Panc1 (cell line): Measurements from ENCODE around the gene NUP210L. TPM values are rescaled to one million over a fixed set of nuclear protein-coding genes. Genes with fewer than 3 reads are reported as not detected.
"Not testable (repeated sequence)": the region's sequence is repeated elsewhere in the genome, so short reads cannot be mapped to it uniquely, and the experiment has no call there.

Experiments
- ATAC-seq: fragments of 200-7000 bp; cut with Tn5 transposase; 2 replicates; pipeline ENCODE4 v1.9.1; 2020; ENCODE audit warnings: mild to moderate bottlenecking, moderate library complexity
- BruUV-seq: library from RNA; stranded (reverse); fragments of 400-500 nt; replicated peaks from 2 replicates; lab custom pipeline; 2021; lab: Mats Ljungman, UMichigan
- CTCF ChIA-PET: fragments of 300-600 bp; sonication (Branson Sonifier 250); formaldehyde crosslinking; loops from one replicate; lab custom pipeline; 2022; ENCODE audit warnings: antibody characterized with exemption; lab: Charles Lee
- POLR2A ChIA-PET: fragments of 300-600 bp; sonication (Branson Sonifier 250); formaldehyde crosslinking; loops from one replicate; lab custom pipeline; 2022; ENCODE audit warnings: antibody characterized with exemption; lab: Charles Lee
- DNase-seq: peaks from one replicate; pipeline ENCODE4 v3.0.0-alpha.2; 2010; ENCODE audit warnings: low read depth, low spot score
- H3K27ac ChIP-seq: 2 replicates; pipeline ENCODE4 v1.5.1; 2011; ENCODE audit warnings: mild to moderate bottlenecking, low read length, inconsistent platforms
- H3K27me3 ChIP-seq: fragments of 200-500 bp; sonication (Bioruptor generic); 2 replicates; pipeline ENCODE4 v1.6.0; 2014; ENCODE audit warnings: low read length, inconsistent platforms; ENCODE audit not compliant: control insufficient read depth, insufficient read depth
- H3K36me3 ChIP-seq: fragments of 200-500 bp; sonication (Bioruptor generic); 2 replicates; pipeline ENCODE4 v1.5.1; 2014; ENCODE audit warnings: inconsistent platforms, mild to moderate bottlenecking, low read length, moderate library complexity; ENCODE audit not compliant: control insufficient read depth, insufficient read depth
- H3K4me1 ChIP-seq: 2 replicates; pipeline ENCODE4 v1.5.1; 2011; ENCODE audit warnings: inconsistent platforms, mild to moderate bottlenecking, low read length, moderate library complexity; ENCODE audit not compliant: control insufficient read depth, insufficient read depth
- H3K4me3 ChIP-seq, 2 experiments: 2 replicates each; pipeline ENCODE4 v1.5.1; 2011 to 2012; ENCODE audit warnings: low read depth in 2 of 2, low read length in 2 of 2, mild to moderate bottlenecking in 2 of 2, inconsistent platforms in 1 of 2, moderate library complexity in 1 of 2
- H3K9me3 ChIP-seq: fragments of 200-500 bp; sonication (Bioruptor generic); 2 replicates; pipeline ENCODE4 v1.5.1; 2014; ENCODE audit warnings: low read depth, mild to moderate bottlenecking, inconsistent platforms, low read length, moderate library complexity; ENCODE audit not compliant: control insufficient read depth, insufficient read depth
- POLR2AphosphoS5 ChIP-seq: IDR thresholded peaks from 2 replicates; pipeline ENCODE4 v1.6.1; 2012; ENCODE audit warnings: mild to moderate bottlenecking, low read depth, low read length, moderate library complexity
- SIN3A ChIP-seq: IDR thresholded peaks from 2 replicates; pipeline ENCODE4 v1.6.1; 2012; ENCODE audit warnings: low read depth, mild to moderate bottlenecking, low read length, moderate library complexity, borderline replicate concordance; ENCODE audit not compliant: insufficient read depth
- TCF7L2 ChIP-seq: IDR thresholded peaks from 2 replicates; pipeline ENCODE4 v1.6.1; 2011; ENCODE audit warnings: mild to moderate bottlenecking, low read depth, low read length, inconsistent platforms
- in situ Hi-C: cut with HindIII; loops from 2 replicates; pipeline ENCODE4 v1.10.0; 2016; ENCODE audit warnings: low sequenced_read_pairs, low pct_unique_long_range_greater_than_20kb
- intact Hi-C: fragments of 100-400 bp; cut with micrococcal nuclease; formaldehyde crosslinking; loops from one replicate; pipeline ENCODE4 v1.10.0; 2022; ENCODE audit not compliant: unreplicated experiment
- total RNA-seq: library from RNA; stranded (reverse); gene quantifications from one replicate; pipeline ENCODE4 v1.2.1, GENCODE V29; 2021; ENCODE audit not compliant: unreplicated experiment
- TF ChIP-seq, protein P1 (sequence below), 2 experiments: IDR thresholded peaks; 2 replicates each; pipeline ENCODE4 v1.6.1; 2011 to 2012; ENCODE audit warnings: low read depth in 2 of 2, control low read depth in 1 of 2, low read length in 1 of 2, mild to moderate bottlenecking in 1 of 2, moderate library complexity in 1 of 2; ENCODE audit not compliant: insufficient read depth in 1 of 2
- TF ChIP-seq, protein P2 (sequence below): fragments of 450-650 bp; IDR thresholded peaks from 2 replicates; pipeline ENCODE4 v1.5.1; 2017; ENCODE audit warnings: mild to moderate bottlenecking

Gene NUP210L
- total RNA-seq, 1 experiment from 2014 or later, result 0.05 TPM

DNA sequence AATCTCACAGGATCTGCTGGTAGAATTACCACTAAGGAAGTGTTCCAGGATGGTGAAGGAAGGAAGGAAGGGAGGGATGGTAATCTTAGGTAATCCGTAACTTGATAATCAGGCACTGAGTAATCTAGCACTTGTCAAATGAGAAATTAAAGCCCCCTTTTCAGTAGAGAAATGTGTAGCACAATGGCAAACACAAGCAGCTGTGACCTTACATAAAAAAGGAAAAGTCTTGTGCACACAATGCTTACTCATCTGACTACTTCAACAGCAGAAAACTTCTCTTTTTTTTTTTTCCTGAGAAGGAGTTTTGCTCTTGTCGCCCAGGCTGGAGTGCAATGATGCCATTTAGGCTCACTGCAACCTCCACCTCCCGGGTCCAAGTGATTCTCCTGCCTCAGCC is 6.1 kb downstream of the NUP210L start:
- DNase-seq (no peak), ATAC-seq (no peak)
- no TSS peak for BruUV-seq
- ChIA-PET CTCF (interaction anchor here (0.5 kb wide), 1 partner anchor 131 kb away, joined by 6 read pairs; no protein-coding TSS in a partner anchor), POLR2A (no interaction called here)
- intact Hi-C loops, result no loop called here
- Histone ChIP-seq H3K4me1 (no peaks in the 10 kb centered on the region), H3K27ac (no peak overlapping the region), H3K36me3 (no peaks in the 10 kb centered on the region), H3K9me3 (no peaks in the 10 kb centered on the region), H3K27me3 (no peaks in the 10 kb centered on the region), H3K4me3 (no peak overlapping the region)
- in situ Hi-C loops, result no loop called here
- TF ChIP-seq, protein P1, sequence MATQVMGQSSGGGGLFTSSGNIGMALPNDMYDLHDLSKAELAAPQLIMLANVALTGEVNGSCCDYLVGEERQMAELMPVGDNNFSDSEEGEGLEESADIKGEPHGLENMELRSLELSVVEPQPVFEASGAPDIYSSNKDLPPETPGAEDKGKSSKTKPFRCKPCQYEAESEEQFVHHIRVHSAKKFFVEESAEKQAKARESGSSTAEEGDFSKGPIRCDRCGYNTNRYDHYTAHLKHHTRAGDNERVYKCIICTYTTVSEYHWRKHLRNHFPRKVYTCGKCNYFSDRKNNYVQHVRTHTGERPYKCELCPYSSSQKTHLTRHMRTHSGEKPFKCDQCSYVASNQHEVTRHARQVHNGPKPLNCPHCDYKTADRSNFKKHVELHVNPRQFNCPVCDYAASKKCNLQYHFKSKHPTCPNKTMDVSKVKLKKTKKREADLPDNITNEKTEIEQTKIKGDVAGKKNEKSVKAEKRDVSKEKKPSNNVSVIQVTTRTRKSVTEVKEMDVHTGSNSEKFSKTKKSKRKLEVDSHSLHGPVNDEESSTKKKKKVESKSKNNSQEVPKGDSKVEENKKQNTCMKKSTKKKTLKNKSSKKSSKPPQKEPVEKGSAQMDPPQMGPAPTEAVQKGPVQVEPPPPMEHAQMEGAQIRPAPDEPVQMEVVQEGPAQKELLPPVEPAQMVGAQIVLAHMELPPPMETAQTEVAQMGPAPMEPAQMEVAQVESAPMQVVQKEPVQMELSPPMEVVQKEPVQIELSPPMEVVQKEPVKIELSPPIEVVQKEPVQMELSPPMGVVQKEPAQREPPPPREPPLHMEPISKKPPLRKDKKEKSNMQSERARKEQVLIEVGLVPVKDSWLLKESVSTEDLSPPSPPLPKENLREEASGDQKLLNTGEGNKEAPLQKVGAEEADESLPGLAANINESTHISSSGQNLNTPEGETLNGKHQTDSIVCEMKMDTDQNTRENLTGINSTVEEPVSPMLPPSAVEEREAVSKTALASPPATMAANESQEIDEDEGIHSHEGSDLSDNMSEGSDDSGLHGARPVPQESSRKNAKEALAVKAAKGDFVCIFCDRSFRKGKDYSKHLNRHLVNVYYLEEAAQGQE (IDR thresholded peaks at IDR 0.05; ENCODE audit: insufficient read depth in 1 of 2, low read depth in 2 of 2, low read length in 1 of 2), result no peak
- TF ChIP-seq, protein P2, sequence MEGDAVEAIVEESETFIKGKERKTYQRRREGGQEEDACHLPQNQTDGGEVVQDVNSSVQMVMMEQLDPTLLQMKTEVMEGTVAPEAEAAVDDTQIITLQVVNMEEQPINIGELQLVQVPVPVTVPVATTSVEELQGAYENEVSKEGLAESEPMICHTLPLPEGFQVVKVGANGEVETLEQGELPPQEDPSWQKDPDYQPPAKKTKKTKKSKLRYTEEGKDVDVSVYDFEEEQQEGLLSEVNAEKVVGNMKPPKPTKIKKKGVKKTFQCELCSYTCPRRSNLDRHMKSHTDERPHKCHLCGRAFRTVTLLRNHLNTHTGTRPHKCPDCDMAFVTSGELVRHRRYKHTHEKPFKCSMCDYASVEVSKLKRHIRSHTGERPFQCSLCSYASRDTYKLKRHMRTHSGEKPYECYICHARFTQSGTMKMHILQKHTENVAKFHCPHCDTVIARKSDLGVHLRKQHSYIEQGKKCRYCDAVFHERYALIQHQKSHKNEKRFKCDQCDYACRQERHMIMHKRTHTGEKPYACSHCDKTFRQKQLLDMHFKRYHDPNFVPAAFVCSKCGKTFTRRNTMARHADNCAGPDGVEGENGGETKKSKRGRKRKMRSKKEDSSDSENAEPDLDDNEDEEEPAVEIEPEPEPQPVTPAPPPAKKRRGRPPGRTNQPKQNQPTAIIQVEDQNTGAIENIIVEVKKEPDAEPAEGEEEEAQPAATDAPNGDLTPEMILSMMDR, result no peak
- TF ChIP-seq SIN3A (no peak), TCF7L2 (no peak), POLR2AphosphoS5 (no peak)

DNA sequence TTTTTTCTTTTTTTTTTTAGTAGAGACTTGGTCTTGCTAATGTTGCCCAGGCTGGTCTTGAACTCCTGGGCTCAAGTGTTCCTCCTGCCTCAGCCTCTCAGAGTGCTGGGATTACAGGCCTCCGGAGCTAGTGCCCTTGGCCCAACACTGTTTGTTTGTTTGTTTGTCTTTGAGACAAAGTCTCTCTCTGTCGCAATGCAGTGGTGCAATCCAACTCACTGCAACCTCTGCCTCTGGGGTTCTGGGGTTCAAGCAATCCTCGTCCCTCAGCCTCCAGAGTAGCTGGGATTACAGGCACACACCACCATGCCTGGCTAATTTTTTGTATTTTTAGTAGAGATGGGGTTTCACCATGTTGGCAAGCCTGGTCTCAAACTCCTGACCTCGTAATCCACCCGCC is 7.4 kb downstream of the NUP210L start:
- intact Hi-C loops, H3K4me3 ChIP-seq, ATAC-seq, BruUV-seq, H3K27me3 ChIP-seq, in situ Hi-C loops, H3K4me1 ChIP-seq, H3K27ac ChIP-seq, DNase-seq, H3K9me3 ChIP-seq, H3K36me3 ChIP-seq: not testable (repeated sequence)
- CTCF ChIA-PET, result interaction anchor here (0.6 kb wide), 1 partner anchor 16 kb away, joined by 3 read pairs; no protein-coding TSS in a partner anchor
- POLR2A ChIA-PET, result interaction anchor here (0.6 kb wide), 1 partner anchor 137 kb away, joined by 3 read pairs; no protein-coding TSS in a partner anchor

DNA sequence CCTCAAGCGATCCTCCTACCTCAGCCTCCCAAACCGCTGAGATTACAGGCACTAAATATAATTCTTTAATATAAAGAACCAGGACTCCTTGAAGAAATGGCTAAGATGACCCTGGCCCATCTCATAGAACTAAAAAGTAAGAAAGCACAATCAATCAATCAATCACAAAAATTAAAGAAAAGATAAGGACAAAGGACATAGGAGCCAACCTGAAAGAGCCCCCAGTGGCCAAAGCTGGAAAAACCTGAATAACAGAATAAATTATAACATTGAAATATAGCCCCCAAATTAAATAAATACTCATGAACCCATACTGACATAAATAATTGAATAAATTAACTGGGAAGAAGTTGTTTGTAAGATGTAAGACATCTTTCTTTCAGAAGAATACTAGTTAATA is 8.9 kb downstream of the NUP210L start:
- H3K4me3 ChIP-seq, result no peak overlapping the region
- H3K4me1 ChIP-seq, result no peaks in the 10 kb centered on the region
- DNase-seq (no peak), ATAC-seq (no peak)
- intact Hi-C loops, result no loop called here
- in situ Hi-C loops, result no loop called here
- no peaks in the 10 kb centered on the region for H3K9me3 ChIP-seq
- no peaks in the 10 kb centered on the region for H3K27me3 ChIP-seq
- no peaks in the 10 kb centered on the region for H3K36me3 ChIP-seq
- BruUV-seq, result no TSS peak
- H3K27ac ChIP-seq, result no peak overlapping the region
- CTCF ChIA-PET, result interaction anchor here (0.7 kb wide), 1 partner anchor 31 kb away, joined by 3 read pairs; no protein-coding TSS in a partner anchor
- TF ChIP-seq SIN3A, result no peak
- TF ChIP-seq, protein P2, result peak; percentile 71; the same call in 1 of the 2 replicates
- no peak for TF ChIP-seq TCF7L2
- POLR2A ChIA-PET, result no interaction called here
